ENCODE results near the gene CLSTN2.

The CLSTN2 gene

DNA sequence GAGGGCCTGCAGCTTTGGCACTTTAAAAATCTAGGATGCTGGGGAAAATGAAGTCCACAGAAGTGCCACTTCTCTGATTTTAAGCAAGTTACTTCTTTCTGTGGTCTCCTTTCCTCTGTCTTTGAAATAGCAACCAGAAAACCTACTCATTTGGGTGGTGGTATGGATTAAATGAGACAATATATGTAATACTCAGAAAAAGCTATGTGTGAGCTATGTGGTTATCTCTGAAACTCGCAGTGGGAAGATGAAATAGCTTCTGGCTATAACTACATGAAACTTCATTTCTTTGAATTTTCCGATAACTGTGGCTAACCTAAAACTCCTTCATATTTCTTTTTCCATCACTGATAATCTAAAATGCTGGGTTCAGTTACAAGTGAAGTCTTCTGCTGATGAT is 368.9 kb downstream of the CLSTN2 start:
- TF ChIP-seq CTCF (IDR thresholded peaks at IDR 0.05; ENCODE audit: insufficient read depth, low read depth, low read length, missing control alignments) = no peak
- no peak overlapping the region for H3K4me3 ChIP-seq (ENCODE audit: low read depth, low read length)
- DNase-seq (ENCODE audit: low read depth) = no peak

DNA sequence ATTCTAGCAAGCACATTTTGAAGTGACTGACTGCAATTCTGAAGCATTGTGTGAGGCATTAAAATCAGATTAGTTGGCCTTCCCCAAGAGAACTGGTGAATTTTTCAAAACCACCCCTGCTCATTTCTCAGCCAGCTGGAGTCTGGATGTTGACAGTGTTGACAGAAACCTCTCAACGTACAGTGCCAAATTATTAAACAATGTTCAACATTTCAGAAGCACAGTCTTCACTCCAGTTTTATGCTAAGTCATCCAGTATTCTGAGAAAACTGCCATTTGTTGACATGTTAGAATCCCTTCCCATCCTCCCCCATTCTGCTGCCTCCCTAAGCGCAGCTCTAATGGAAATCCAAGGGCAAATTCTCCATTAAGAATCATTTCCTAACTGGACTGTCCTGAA is 373.6 kb downstream of the CLSTN2 start:
- no peak overlapping the region for H3K4me3 ChIP-seq (ENCODE audit: low read depth, low read length)
- no peak for DNase-seq (ENCODE audit: low read depth)
- TF ChIP-seq CTCF (IDR thresholded peaks at IDR 0.05; ENCODE audit: insufficient read depth, low read depth, low read length, missing control alignments) = no peak

DNA sequence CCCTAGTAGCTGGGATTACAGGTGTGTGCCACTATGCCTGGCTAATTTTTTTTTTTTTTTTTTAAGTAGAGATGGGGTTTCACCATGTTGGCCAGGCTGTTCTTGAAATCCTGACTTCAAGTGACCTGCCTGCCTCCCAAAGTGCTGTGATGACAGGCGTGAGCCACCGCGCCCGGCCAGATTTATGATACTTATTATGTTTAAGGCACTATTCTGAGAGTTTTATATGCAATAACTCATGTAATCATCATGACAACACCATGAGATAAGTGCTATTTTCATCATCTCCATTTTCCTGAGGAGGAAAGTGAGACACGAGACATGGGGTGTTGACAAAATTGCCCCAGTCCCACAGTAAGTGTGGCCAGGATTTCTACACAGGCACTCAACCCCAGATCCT is 376.4 kb downstream of the CLSTN2 start:
- DNase-seq (ENCODE audit: low read depth) = no peak
- no peak for TF ChIP-seq CTCF (IDR thresholded peaks at IDR 0.05; ENCODE audit: insufficient read depth, low read depth, low read length, missing control alignments)
- no peak overlapping the region for H3K4me3 ChIP-seq (ENCODE audit: low read depth, low read length)

DNA sequence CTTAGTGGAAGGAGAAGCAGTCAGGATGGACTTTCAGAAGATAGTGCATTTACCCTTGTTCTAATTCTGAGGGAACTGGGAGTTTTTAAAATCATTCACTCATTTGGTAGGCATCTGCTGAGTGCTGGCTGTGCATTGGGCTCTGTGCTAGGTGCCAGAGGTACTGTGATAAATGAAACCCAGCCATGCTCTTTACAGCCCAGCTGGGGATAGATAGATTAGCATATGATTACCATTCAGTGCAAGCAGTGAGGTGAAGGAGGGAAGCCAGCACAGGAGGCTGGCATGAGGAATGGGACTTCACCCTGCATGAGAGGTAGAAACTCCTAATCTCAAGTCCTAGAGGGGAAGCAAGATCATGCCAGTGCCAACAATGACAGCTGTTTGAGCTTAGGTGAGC is 381.0 kb downstream of the CLSTN2 start:
- no peak for DNase-seq (ENCODE audit: low read depth)
- TF ChIP-seq CTCF (IDR thresholded peaks at IDR 0.05; ENCODE audit: insufficient read depth, low read depth, low read length, missing control alignments) = no peak
- no peak overlapping the region for H3K4me3 ChIP-seq (ENCODE audit: low read depth, low read length)

GRCh38 chr3:140316466-140316865 is 381.5 kb downstream of the CLSTN2 start:
- no peak overlapping the region for H3K4me3 ChIP-seq (ENCODE audit: low read depth, low read length)
- DNase-seq (ENCODE audit: low read depth) = no peak
- no peak for TF ChIP-seq CTCF (IDR thresholded peaks at IDR 0.05; ENCODE audit: insufficient read depth, low read depth, low read length, missing control alignments)

DNA sequence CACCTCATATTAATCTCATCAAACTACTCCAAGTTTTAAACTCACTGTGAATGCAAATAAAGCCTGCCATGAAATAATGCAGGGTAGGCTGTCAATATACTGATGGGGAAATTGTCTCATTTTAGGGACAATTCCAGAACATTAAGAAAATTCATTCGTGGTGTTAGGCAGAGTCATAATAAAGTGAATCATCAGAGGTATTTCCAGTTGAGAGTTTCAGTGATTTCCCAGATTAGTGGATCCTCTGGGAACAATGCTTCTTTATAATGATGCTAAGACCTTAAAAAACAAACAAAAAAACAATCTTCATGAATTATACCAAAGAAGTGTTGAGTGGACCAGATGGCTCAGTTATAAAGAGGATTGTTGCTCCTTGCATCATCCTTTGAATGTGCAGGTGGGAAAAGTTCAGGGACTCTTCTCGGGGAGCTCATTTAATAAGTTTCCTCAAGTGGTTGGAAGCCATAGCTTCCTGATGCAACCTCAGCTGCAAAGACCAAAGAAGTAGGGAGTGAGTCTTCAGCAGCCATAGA is 381.9 kb downstream of the CLSTN2 start:
- no peak for DNase-seq (ENCODE audit: low read depth)
- no peak overlapping the region for H3K4me3 ChIP-seq (ENCODE audit: low read depth, low read length)
- no peak for TF ChIP-seq CTCF (IDR thresholded peaks at IDR 0.05; ENCODE audit: insufficient read depth, low read depth, low read length, missing control alignments)

DNA sequence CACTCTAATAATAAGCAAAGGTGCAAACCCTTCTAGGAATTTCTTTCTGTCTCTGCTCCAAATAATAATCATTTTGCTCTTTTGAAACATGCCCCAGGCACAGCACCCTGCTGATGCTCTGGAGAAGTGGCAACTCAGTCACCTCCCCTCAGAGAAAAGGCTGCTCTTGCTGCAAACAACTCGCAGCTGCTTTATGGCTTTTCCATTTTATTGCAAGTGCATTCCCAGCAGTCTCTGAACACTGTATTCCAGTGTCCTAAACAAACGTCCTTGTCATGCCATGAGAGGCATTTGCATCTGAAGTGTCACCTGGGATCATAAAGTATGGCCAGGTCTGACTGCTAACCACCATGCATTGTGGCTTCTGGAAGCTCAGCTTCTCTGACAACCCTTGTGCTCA is 384.8 kb downstream of the CLSTN2 start:
- no peak overlapping the region for H3K4me3 ChIP-seq (ENCODE audit: low read depth, low read length)
- no peak for TF ChIP-seq CTCF (IDR thresholded peaks at IDR 0.05; ENCODE audit: insufficient read depth, low read depth, low read length, missing control alignments)
- no peak for DNase-seq (ENCODE audit: low read depth)
